Measurements from ENCODE around the gene APOO. TPM values are rescaled to one million over a fixed set of nuclear protein-coding genes. Genes with fewer than 3 reads are reported as not detected.
A peak's percentile ranks its signal among the peaks of the same experiment; 100 is the strongest.

APOO gene
- total and polyA plus RNA-seq, 10 donors: 5.8 to 18.0 (median 11.9) TPM

DNA sequence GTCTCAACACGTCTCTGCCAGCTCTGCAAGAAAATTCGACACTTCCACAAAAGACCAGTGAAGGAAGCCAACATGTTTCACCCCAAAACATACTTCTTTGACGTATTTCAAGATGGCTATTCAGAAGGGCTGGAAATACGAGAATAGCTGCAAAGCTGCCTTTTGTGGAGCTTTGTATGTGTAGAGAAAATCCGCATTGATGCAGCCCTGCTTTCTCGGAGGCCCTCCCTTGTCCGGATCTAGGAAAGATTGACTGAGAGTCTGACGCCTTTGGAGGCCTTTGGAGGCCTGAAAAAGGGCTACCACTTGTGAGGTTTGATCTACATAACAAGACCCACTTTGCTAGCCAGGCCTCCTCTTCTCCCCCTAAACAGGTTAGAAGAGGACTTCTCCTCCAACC, 112.5 kb downstream of the APOO start:
- DNase-seq: no peak
- H3K9me3 ChIP-seq: no peaks in the 10 kb centered on the region
- intact Hi-C loops (cut with DNase I; ENCODE audit: low total_unique reads): no loop called here
- no peak overlapping the region for H3K27ac ChIP-seq
- WGBS, 5 donors: 75 to 91% (median 83%) methylated on average over 4 to 8 of the region's 8 CpGs
- no peak overlapping the region for H3K4me3 ChIP-seq
- TF ChIP-seq, protein P1, sequence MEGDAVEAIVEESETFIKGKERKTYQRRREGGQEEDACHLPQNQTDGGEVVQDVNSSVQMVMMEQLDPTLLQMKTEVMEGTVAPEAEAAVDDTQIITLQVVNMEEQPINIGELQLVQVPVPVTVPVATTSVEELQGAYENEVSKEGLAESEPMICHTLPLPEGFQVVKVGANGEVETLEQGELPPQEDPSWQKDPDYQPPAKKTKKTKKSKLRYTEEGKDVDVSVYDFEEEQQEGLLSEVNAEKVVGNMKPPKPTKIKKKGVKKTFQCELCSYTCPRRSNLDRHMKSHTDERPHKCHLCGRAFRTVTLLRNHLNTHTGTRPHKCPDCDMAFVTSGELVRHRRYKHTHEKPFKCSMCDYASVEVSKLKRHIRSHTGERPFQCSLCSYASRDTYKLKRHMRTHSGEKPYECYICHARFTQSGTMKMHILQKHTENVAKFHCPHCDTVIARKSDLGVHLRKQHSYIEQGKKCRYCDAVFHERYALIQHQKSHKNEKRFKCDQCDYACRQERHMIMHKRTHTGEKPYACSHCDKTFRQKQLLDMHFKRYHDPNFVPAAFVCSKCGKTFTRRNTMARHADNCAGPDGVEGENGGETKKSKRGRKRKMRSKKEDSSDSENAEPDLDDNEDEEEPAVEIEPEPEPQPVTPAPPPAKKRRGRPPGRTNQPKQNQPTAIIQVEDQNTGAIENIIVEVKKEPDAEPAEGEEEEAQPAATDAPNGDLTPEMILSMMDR (IDR thresholded peaks at IDR 0.05 in 8 of 11, conservative IDR thresholded peaks at IDR 0.05 in 3 of 11): no peak
- TF ChIP-seq POLR2A (IDR thresholded peaks at IDR 0.05) (no peak), POLR2AphosphoS5 (IDR thresholded peaks at IDR 0.05) (no peak)
- no peaks in the 10 kb centered on the region for H3K36me3 ChIP-seq
- no peaks in the 10 kb centered on the region for H3K27me3 ChIP-seq (replicated peaks in 1 of 7)
- no peaks in the 10 kb centered on the region for H3K4me1 ChIP-seq

- Histone ChIP-seq H3K4me1 (no peaks in the 10 kb centered on the region), H3K4me3 (no peak overlapping the region), H3K27me3 (replicated peaks in 1 of 7) (no peaks in the 10 kb centered on the region), H3K27ac (no peak overlapping the region), H3K36me3 (no peaks in the 10 kb centered on the region), H3K9me3 (no peaks in the 10 kb centered on the region)
- WGBS, 5 donors: 58 to 67% (median 63%) methylated on average over 6 of the region's 6 CpGs
- no peak for DNase-seq
- intact Hi-C loops (cut with DNase I; ENCODE audit: low total_unique reads): no loop called here
- TF ChIP-seq POLR2AphosphoS5 (IDR thresholded peaks at IDR 0.05) (no peak), POLR2A (IDR thresholded peaks at IDR 0.05) (no peak)
- TF ChIP-seq, protein P1 (IDR thresholded peaks at IDR 0.05 in 8 of 11, conservative IDR thresholded peaks at IDR 0.05 in 3 of 11): no peak
Observed at GRCh38 chrX:23792861-23793553, 114.7 kb downstream of the APOO start.

DNA sequence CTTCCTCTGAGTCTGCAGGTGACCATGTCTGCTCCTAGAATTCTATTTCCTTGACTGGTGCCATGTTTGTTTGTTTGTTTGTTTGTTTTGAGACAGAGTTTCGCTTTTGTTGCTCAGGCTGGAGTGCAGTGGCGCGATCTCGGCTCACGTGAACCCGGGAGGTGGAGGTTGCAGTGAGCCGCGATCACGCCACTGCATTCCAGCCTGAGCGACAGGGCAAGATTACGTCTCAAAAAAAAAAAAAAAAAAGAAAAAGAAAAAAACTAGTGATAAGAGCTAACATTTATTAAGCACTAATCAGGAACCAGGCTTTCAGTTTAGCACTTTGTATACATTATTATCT, 117.6 kb downstream of the APOO start:
- no peaks in the 10 kb centered on the region for H3K27me3 ChIP-seq (replicated peaks in 1 of 7)
- DNase-seq: no peak
- H3K36me3 ChIP-seq: peaks cover 0 to 14% (median 7%) of the 10 kb centered on the region in 6 donors
- 91 to 100% (median 94%) methylated on average over 9 to 11 of the region's 11 CpGs for whole genome bisulfite sequencing, 5 donors
- no peak overlapping the region for H3K4me3 ChIP-seq
- no peaks in the 10 kb centered on the region for H3K9me3 ChIP-seq
- H3K4me1 ChIP-seq: peaks cover 2 to 8% (median 7%) of the 10 kb centered on the region in 6 donors
- H3K27ac ChIP-seq: peak overlapping the region in 2 of 8 donors; percentile 59 to 65
- TF ChIP-seq POLR2A (IDR thresholded peaks at IDR 0.05) (no peak), POLR2AphosphoS5 (IDR thresholded peaks at IDR 0.05) (no peak)
- TF ChIP-seq, protein P1 (IDR thresholded peaks at IDR 0.05 in 8 of 11, conservative IDR thresholded peaks at IDR 0.05 in 3 of 11): no peak
- intact Hi-C loops (cut with DNase I; ENCODE audit: low total_unique reads): no loop called here

DNA sequence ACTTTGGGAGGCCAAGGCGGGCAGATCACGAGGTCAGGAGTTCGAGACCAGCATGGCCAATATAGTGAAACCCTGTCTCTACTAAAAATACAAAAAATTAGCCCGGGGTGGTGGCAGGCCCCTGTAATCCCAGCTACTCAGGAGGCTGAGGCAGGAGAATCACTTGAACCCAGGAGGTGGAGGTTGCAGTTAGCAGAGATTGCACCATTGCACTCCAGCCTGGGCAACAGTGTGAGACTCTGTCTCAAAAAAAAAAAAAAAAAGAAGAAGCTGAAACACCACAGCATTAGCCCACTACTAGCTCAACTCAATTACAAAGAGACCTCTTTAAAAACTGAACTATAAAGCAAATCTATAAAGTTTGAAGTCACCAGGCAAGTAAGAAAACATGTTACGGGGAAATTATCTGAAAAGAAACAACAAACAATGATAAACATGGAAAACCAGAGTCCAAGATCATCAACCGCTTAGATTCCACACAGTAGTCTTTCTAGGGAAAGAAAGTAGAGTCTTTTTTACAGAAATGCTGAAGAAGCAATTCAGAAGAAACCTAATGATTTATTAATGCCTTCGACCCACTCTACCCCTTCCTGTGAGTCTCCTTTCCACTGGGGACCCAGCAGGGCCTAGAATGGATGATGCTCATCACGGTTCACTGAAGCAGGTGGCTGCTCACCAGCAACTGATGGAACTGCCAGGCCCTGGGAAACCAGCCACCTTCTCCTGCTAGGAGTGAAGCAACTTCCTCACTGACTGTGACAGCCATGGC, 118.2 kb downstream of the APOO start:
- Histone ChIP-seq H3K27me3 (replicated peaks in 1 of 7) (no peaks in the 10 kb centered on the region), H3K36me3 (peaks cover 0 to 19% (median 7%) of the 10 kb centered on the region in 6 donors), H3K4me1 (peaks cover 6 to 14% (median 11%) of the 10 kb centered on the region in 6 donors), H3K9me3 (no peaks in the 10 kb centered on the region), H3K27ac (peak overlapping the region in 3 of 8 donors; percentile 4 to 65 (median 59)), H3K4me3 (no peak overlapping the region)
- 82 to 93% (median 85%) methylated on average over 8 of the region's 8 CpGs for WGBS, 5 donors
- no peak for DNase-seq
- TF ChIP-seq POLR2A (IDR thresholded peaks at IDR 0.05) (no peak), POLR2AphosphoS5 (IDR thresholded peaks at IDR 0.05) (no peak)
- TF ChIP-seq, protein P1 (IDR thresholded peaks at IDR 0.05 in 8 of 11, conservative IDR thresholded peaks at IDR 0.05 in 3 of 11): no peak
- intact Hi-C loops (cut with DNase I; ENCODE audit: low total_unique reads): no loop called here

All from spleen (tissue), 11 donors.